ENCODE data around the gene KNL1. TPM values are rescaled to one million over a fixed set of nuclear protein-coding genes. Genes with fewer than 3 reads are reported as not detected.

KNL1 gene
- total and polyA plus RNA-seq, 2 of the 8 experiments (the other 6 are each of a cell fraction or from before 2014, with no cell fraction given), result 4.4 to 22.5 TPM

DNA sequence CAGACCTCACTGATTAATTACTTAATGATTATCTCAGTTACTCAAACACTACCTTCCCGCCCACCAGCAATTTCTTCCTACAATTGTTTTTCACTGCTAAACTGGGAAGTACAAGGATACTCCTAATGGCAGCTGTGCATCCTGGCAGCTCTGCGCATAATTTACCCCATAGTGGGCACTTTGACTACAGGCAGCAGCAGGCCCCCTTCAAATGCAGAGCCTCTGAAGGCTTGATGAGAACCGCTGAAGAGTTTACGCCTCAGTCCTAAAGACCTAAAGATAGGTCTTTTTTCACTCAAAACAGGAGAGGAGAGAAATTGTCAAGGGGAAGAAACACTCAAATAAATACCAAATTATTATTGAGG is 39.9 kb upstream of the KNL1 start:
- H2BK15ac ChIP-seq (ENCODE audit: low read length), result no peak overlapping the region
- ChIA-PET POLR2A (ENCODE audit: partially characterized antibody) (interaction anchor here (0.6 to 2.1 kb wide), 6 partner anchors 8 to 756 kb away, joined by 3 to 6 read pairs (median 4); partner anchors contain the start of gene RPUSD2), CTCF (ENCODE audit: partially characterized antibody) (interaction anchor here (0.7 to 1.3 kb wide), 6 partner anchors 9 to 341 kb away, joined by 3 to 4 read pairs (median 3); no protein-coding TSS in a partner anchor)
- FAIRE-seq, result peak; percentile 65
- H4K5ac ChIP-seq (ENCODE audit: insufficient read length, low read depth, low read length), result no peak overlapping the region
- no peaks in the 10 kb centered on the region for H3K79me2 ChIP-seq (ENCODE audit: control insufficient read depth in 1 of 2, insufficient read depth in 2 of 2, low read length in 2 of 2)
- H4K20me1 ChIP-seq (replicated peaks in 1 of 2; ENCODE audit: control insufficient read depth in 1 of 2, insufficient read depth in 2 of 2, low read length in 2 of 2), result no peaks in the 10 kb centered on the region
- peak overlapping the region in 1 of 4 experiments; percentile 33; a peak in 3 of 8 replicates for H3K4me3 ChIP-seq (ENCODE audit: extremely low read depth in 1 of 4, insufficient read depth in 2 of 4, low read depth in 3 of 4, low read length in 4 of 4)
- peak; percentile 23 for TF ChIP-seq NANOG (IDR thresholded peaks at IDR 0.05; ENCODE audit: insufficient read depth, low read depth, low read length, poor library complexity, severe bottlenecking)
- no peak for TF ChIP-seq TAF7 (optimal IDR thresholded peaks at IDR 0.05; ENCODE audit: borderline replicate concordance, low read depth, low read length)
- H4K8ac ChIP-seq (ENCODE audit: extremely low read depth, insufficient read depth, low read length), result no peak overlapping the region
- H3K27me3 ChIP-seq (replicated peaks in 1 of 4; ENCODE audit: control insufficient read depth in 3 of 4, extremely low read depth in 1 of 4, insufficient read depth in 3 of 4, low read length in 3 of 4), result no peaks in the 10 kb centered on the region
- WGBS, 2 experiments (ENCODE audit: extremely low coverage in 1 of 2, insufficient coverage in 1 of 2, insufficient read length in 1 of 2, insufficient replicate concordance in 2 of 2, low coverage in 1 of 2, low lambda C conversion rate in 2 of 2, missing lambda C conversion rate in 1 of 2), result 25% methylated on average over 4 of the region's 4 CpGs; no CpG with 5 or more reads in 1 of the 2 experiments
- H4K91ac ChIP-seq (replicated peaks; ENCODE audit: insufficient read length, low read length), result no peak overlapping the region
- no peak overlapping the region for H3K14ac ChIP-seq (ENCODE audit: insufficient read length)
- H3K4me1 ChIP-seq (replicated peaks in 1 of 4; ENCODE audit: control insufficient read depth in 3 of 4, insufficient read depth in 4 of 4, low read length in 3 of 4), result peaks cover 12 to 24% (median 13%) of the 10 kb centered on the region in 4 experiments
- no peak overlapping the region for H2BK20ac ChIP-seq (ENCODE audit: low read length)
- DNase-seq (ENCODE audit: low read depth in 1 of 2, low spot score in 2 of 2), result no peak
- H3K18ac ChIP-seq (ENCODE audit: extremely low read depth, low read length), result no peak overlapping the region
- no peak overlapping the region for H3K9ac ChIP-seq (replicated peaks in 1 of 4; ENCODE audit: extremely low read depth in 1 of 4, low read depth in 3 of 4, low read length in 3 of 4)
- H3K79me1 ChIP-seq (ENCODE audit: low read depth, low read length), result no peaks in the 10 kb centered on the region
- no peak overlapping the region for H3K4ac ChIP-seq (replicated peaks; ENCODE audit: insufficient read length, low read depth, low read length)
- H2BK12ac ChIP-seq (ENCODE audit: low read depth, low read length), result no peak overlapping the region
- H3K23ac ChIP-seq (ENCODE audit: insufficient read length), result no peak overlapping the region
- no peak overlapping the region for H2AK5ac ChIP-seq (ENCODE audit: low read depth, low read length)
- H3K27ac ChIP-seq (ENCODE audit: low read depth, low read length), result no peak overlapping the region
- H2BK5ac ChIP-seq (ENCODE audit: low read depth, low read length), result no peak overlapping the region
- H2BK120ac ChIP-seq (replicated peaks; ENCODE audit: low read depth, low read length), result no peak overlapping the region
- no peaks in the 10 kb centered on the region for H3K9me3 ChIP-seq (ENCODE audit: insufficient read depth in 2 of 2, low read depth in 1 of 2, low read length in 1 of 2)
- no peaks in the 10 kb centered on the region for H3K23me2 ChIP-seq (ENCODE audit: low read depth, low read length)
- H3K36me3 ChIP-seq (ENCODE audit: control insufficient read depth in 2 of 4, insufficient read depth in 4 of 4, low read length in 3 of 4), result peaks cover 0 to 4% (median 0%) of the 10 kb centered on the region in 4 experiments; a peak in 1 of 8 replicates
- H2AFZ ChIP-seq (ENCODE audit: low read length), result no peak overlapping the region
- H3K4me2 ChIP-seq (ENCODE audit: insufficient read depth in 1 of 2, low read depth in 2 of 2, low read length in 2 of 2), result peak overlapping the region; percentile 19 to 52
- no peak overlapping the region for H3K56ac ChIP-seq (replicated peaks; ENCODE audit: insufficient read length, low read depth, low read length)

Measured in H1 (cell line).